GM10248 (cell line): ENCODE results near the gene RAX.
A peak's percentile ranks its signal among the peaks of the same experiment; 100 is the strongest.
"Not testable (repeated sequence)": the region's sequence is repeated elsewhere in the genome, so short reads cannot be mapped to it uniquely, and the experiment has no call there.

ENCODE experiments used
- CTCF ChIA-PET: fragments of 300-600 bp; sonication (Branson Sonifier 250); formaldehyde crosslinking; extraction: SDS; loops from one replicate; lab custom pipeline; 2021; ENCODE audit warnings: antibody characterized with exemption; lab: Yijun Ruan, JAX
- POLR2A ChIA-PET: fragments of 350-650 bp; sonication (Branson Sonifier 250); formaldehyde crosslinking; extraction: SDS; loops from one replicate; lab custom pipeline; 2020; ENCODE audit warnings: antibody characterized with exemption; lab: Yijun Ruan, JAX
- DNase-seq: peaks from one replicate; pipeline ENCODE4 v3.0.0; 2012; ENCODE audit errors: extremely low spot score
- CTCF ChIP-seq: IDR thresholded peaks from 2 replicates; pipeline ENCODE4 v1.5.1; 2012; ENCODE audit warnings: mild to moderate bottlenecking, low read depth; ENCODE audit errors: extremely low read depth, missing control alignments, control extremely low read depth

The RAX gene

GRCh38 chr18:59263661-59264060, 9.6 kb downstream of the RAX start:
- no peak for TF ChIP-seq CTCF
- ChIA-PET POLR2A (no interaction called here), CTCF (interaction anchor here (0.8 to 2.0 kb wide), 4 partner anchors 9 to 179 kb away, joined by 3 to 5 read pairs (median 4); partner anchors contain the start of gene RAX)
- no peak for DNase-seq

GRCh38 chr18:59262243-59262642, 11.0 kb downstream of the RAX start:
- DNase-seq, CTCF ChIA-PET, POLR2A ChIA-PET: not testable (repeated sequence)

DNA sequence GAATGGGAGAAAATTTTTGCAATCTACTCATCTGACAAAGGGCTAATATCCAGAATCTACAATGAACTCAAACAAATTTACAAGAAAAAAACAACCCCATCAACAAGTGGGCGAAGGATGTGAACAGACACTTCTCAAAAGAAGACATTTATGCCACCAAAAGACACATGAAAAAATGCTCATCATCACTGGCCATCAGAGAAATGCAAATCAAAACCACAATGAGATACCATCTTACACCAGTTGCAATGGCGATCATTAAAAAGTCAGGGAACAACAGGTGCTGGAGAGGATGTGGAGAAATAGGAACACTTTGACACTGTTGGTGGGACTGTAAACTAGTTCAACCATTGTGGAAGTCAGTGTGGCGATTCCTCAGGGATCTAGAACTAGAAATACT, 11.4 kb downstream of the RAX start:
- DNase-seq, CTCF ChIA-PET, POLR2A ChIA-PET: not testable (repeated sequence)

DNA sequence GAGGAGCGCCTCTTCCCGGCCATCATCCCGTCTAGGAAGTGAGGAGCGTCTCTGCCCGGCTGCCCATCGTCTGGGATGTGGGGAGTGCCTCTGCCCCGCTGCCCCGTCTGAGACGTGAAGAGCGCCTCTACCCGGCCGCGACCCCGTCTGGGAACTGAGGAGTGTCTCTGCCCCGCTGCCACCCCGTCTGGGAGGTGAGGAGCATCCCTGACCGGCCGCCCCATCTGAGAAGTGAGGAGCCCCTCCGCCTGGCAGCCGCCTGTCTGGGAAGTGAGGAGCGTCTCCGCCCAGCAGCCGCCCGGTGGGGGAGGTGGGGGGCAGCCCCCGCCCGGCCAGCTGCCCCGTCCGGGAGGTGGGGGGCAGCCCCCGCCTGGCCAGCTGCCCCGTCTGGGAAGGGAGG, 17.8 kb downstream of the RAX start:
- DNase-seq, POLR2A ChIA-PET, CTCF ChIA-PET: not testable (repeated sequence)

GRCh38 chr18:59249199-59249774, 24.0 kb downstream of the RAX start:
- TF ChIP-seq CTCF, result peak; percentile 66
- POLR2A ChIA-PET, result no interaction called here
- CTCF ChIA-PET, result interaction anchor here (0.7 to 7.5 kb wide), 23 partner anchors 9 to 574 kb away, joined by 3 to 66 read pairs (median 5); no protein-coding TSS in a partner anchor
- DNase-seq, result peak; percentile 60

DNA sequence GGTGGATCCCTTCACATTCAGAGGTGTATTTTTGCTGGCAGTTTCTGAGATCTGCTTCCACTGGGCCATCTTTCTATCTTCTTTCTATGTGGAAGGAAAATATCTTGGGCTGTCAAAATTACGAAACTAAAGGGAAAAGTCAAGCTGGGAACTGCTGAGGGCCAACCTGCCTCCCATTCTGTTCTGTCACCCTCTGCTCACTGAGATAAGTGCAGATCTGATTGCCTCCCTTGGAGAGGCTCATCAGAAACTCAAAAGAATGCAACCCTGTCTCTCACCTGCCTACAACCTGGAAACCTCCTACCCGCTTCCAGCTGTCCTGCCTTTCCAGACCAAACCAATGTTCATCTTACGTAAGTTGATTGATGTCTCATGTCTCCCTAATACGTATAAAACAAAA, 26.5 kb downstream of the RAX start:
- CTCF ChIA-PET, result interaction anchor here (1.1 to 7.5 kb wide), 2 partner anchors 18 to 156 kb away, joined by 3 to 66 read pairs; no protein-coding TSS in a partner anchor

DNA sequence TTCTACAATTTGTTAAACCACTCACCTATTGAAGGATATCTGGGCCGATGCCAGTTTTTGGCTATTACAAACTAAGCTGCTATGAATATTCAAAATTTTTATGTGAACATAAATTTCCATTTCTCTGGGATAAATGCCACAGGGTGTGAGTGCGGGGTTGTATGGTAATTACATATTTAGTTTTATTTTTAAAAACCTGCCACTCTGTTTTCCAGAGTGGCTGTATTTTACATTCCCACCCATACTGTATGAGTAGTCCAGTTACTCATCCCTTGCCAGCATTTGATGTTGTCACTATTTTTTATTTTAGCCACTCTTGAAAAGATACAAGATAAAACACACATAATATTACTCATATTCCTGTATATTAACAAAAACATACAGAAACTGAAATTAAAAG, 30.3 kb downstream of the RAX start:
- CTCF ChIA-PET, result no interaction called here
- no peak for DNase-seq
- no peak for TF ChIP-seq CTCF
- POLR2A ChIA-PET, result no interaction called here

More for the DNA sequence above, 26.5 kb downstream of the RAX start:
- no peak for TF ChIP-seq CTCF
- no peak for DNase-seq
- POLR2A ChIA-PET, result no interaction called here

- ChIA-PET POLR2A (no interaction called here), CTCF (interaction anchor here (1.4 kb wide), 1 partner anchor 163 kb away, joined by 3 read pairs; no protein-coding TSS in a partner anchor)
- no peak for TF ChIP-seq CTCF
- no peak for DNase-seq
Measured at GRCh38 chr18:59239642-59240041, 33.6 kb downstream of the RAX start.
